CD1c-positive myeloid dendritic cell (primary cell): Measurements from ENCODE around the gene STRADA.

Experiments
- DNase-seq: peaks from one replicate; pipeline ENCODE4 v3.0.0-alpha.2; 2016; ENCODE audit errors: extremely low spot score

The STRADA gene

DNA sequence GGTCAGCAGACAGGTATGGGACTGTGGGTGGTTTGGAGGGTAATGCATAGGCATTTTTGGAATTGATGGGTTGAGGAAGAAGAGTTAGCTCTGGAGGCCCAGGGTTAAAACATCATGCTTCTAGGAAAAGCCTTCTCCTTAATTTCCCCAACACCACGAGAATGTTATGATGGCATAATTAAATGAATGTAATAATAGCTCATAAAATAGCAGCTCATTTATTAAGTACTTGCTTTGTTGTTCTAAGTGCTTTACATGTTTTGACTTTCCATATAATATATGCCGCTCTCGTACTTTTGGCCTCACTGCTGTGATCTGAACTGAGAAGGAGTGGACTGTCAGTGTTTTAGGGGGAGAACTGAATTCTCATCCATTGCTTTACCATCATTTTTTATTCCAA lies 56.0 kb downstream of the STRADA start:
- no peak for DNase-seq

DNA sequence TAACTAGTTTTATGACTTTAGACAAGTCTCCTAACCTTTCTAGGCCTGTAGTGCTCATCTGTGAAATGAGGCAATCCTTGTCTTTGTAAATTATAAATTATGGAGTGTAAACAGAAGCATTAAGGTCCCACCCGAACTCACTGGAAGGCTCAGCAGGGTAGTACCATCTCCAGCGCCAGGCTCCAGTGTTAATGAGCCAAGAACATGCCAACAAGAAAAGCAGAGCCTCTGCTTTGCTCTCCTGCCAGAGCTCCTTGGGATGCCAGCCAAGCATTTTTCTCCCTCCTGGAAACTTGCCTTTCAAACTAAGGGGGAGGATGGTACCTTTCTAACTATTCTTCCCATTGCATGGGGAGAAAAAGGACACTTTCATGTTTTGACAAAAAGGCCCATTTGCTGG lies 56.6 kb downstream of the STRADA start:
- DNase-seq = no peak

DNA sequence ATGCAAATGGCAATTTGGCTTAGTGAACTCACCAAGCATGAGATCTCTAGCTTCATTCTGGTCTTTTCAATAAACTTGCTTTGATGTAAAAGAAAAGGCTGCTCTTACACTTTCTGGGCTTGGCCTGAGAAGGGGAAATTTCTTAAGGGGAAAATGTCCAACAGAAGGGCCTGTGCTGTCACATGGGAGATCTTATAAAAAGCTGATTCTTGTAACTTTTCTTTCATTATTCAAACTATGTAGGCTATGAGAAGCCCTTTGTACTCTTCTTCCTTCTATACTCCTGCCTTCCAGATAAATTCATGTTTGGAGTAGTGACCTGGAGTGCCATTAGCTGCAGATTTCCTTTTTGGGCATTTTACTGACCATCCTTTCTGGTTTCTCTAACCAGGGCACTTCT lies 58.6 kb downstream of the STRADA start:
- no peak for DNase-seq

DNA sequence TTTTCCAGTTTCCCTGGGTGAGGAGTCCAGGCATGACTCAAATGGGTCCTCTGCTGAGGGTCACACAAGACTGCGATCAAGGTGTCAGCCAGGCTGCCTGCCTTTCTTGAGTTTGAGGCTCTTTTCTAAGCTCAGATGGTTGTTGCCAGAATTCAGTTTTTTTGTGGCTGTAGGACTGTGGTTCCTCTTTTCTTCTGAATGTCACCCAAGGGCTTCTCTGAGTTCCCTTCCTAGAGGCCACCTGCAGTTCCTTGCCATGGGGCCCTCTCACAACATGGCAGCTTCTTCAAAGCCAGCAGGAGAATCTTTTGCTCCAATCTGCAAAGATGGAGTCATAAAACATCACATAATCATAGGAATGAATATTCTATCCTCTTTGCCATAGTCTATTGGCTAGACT lies 59.2 kb downstream of the STRADA start:
- DNase-seq = peak; percentile 36

DNA sequence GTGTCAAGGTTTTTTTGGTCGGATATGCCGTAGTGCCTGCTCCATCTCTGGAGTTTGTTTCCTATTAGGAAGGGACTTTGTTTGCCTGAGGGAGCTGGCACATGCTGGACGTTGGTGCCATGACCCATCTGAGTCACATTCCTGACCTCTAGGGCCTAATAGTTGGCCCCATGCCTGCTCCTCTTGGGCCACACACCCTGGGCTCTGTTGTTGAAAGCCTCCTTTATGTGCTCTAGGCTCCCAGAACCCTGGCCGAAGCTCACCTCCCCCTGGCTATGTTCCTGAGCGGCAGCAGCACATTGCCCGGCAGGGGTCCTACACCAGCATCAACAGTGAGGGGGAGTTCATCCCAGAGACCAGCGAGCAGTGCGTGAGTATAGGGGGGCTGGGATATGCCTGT lies 60.1 kb downstream of the STRADA start:
- DNase-seq = no peak

DNA sequence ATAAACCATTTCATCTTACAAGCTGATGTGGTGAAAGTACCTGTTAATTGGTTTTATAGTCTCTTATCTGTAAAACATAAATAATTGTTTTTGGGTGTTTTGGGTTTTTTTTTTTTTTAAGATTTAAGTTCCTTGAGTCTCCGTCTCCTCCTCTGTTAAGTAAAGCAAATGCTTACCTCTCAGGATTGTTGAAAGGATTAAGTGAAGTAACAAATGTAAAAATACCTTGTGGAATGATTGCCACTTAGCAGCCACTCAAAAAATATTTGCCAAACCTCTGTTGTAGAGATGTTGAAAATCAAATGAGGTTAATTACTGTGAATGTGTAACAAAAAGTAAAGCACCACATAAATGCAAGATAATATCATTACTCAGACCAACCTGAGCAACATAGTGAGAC lies 60.9 kb downstream of the STRADA start:
- no peak for DNase-seq

DNA sequence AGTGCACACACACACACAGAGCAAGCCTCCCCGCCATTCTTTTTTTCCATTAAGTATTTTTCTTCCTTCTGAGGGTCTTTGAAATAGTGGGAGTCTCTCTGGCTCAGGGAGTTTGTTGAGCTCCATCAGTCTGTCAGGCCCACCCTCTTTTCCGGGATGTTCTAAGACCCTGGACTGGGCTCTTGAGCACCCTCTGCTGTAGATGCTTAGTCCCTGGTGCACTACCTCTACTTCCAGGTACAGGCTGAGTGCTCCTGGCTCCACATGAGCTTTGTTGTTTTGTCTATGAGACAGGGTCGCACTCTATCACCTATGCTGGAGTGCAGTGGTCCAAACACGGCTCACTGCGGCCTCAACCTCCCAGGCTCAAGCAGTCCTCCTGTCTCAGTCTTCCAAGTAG lies 62.4 kb downstream of the STRADA start:
- no peak for DNase-seq

DNA sequence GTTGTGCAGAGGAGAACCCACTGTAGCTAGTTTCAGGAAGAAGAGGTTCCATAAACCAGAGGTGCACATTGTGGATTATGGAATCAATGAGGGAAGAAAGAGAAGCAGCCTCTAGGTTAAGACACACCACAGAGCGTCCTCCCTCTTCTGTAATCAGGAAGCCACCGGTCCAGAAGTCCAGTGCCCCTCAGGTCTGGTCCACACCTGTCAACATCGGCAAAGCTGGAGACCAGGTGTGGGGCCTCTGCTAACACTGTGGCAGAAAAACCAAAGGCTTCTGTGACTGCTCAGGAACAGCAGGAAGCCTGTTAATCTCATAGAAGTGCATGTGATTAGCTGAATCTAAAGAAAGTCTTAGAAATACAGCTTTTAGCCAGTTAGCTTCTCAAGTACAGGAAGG lies 65.0 kb downstream of the STRADA start:
- DNase-seq = no peak

DNA sequence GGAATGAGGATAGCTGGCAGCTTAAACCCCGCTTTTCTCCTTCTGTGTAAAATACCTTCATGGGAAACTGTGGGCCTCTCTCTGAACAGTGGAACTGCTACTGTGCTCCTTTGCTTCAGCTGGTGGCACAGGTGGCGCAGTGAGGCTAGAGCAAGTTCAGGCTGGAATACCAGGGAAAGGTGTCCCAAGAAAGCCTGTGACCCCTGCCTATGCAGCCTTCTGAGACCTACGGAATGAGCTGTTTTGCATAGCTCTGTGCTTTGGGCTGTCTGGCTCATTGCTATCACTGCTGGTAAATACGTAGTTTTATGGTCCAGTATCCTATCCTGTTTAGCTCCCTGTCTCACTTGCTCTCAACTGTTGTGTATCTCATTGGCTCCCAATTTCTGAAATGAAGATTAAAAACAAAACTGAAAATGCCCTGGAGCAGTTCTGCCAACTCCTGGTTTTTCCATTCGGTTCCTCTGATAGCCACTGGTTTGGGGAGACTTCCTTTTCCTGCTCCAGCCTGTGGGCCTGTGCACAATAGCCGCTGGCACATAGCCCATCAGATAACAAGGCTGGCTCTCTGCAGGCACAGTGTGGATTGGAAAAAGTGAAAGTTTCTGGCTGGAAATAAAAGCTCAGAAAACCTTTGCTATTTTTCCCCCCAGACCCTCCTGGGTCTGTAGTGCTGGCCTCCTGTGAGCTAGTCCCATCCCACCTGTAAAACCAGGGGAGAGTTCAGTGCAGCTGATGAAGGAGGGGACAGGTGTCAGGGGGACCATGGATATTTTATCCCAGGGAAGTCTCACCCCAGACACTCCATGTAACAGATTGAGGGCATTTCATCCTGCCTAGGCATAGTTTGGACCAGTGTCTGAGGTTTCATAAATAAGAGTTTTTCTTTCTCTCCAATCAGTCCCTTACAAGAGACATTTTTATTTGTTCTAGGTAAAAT lies 65.7 kb downstream of the STRADA start:
- peak; percentile 36 for DNase-seq

DNA sequence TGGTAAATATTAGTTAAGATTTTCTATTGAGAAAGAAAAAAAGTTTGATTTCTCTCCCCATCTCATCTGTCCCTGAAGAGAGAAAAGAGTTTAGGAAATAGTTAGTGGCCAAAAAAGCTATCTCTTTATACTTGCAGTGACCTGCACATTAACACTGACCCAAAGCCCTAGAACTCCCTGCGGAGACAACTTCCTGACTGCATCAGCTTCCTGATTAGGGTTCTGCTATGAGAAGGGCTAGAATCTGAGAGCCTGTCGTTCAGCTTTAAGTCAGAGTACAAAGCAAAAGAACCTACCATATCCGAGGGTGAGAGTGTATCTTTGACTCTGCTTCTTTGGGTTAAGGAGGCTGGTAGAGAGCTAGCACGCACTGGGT lies 66.4 kb downstream of the STRADA start:
- DNase-seq = no peak

DNA sequence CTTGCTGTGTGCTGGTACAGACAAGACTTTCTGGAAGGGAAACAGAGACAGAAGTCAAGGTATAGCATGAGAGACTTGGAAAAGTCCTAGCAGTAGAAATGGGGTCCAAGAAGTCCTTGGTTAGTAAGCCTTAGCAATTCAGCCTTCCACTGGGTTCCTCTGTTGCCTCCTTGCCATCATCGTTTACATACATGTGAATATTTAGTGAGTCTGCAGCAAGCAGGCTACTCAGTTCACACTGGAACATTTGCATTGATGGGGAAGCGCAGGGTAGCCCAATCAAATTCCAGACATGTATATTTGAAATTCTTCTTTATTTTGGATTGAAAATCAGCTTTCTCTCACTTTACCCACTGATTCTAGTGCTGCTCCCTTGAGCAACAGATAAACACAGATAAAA lies 68.7 kb downstream of the STRADA start:
- DNase-seq = no peak

DNA sequence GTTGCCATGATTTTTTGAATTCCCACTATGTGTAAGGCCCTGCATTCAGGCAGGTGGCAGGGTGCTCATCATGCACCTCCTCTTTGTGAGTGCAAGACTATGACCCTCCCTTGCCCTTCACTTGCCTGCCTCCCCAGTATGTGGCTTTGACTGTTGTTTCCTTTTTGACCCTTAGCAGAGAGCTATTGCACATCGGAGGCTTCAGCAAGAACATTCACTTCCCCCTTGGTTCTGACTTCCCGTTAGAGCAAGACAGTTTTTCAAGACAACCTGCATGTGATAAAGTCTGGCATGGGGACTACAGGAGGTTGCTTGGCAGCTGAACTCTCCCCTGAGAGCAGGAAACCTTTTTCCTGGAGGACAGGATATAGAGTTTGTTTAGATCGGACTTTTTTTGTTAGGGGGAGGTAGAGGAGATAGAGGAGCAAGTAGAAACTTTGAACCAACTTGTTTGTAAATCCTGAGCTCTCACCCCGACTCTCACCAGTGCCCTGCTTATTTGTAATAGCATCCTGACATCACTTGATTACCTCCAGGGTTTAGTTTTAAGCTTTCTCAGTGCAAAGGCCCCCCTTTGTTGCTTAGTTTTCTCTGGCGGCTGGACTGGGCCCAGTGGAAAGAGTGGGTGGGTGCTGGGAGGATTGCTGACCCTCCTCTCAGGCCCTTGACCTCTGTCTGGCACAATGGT lies 75.9 kb downstream of the STRADA start:
- peak; percentile 83 for DNase-seq

DNA sequence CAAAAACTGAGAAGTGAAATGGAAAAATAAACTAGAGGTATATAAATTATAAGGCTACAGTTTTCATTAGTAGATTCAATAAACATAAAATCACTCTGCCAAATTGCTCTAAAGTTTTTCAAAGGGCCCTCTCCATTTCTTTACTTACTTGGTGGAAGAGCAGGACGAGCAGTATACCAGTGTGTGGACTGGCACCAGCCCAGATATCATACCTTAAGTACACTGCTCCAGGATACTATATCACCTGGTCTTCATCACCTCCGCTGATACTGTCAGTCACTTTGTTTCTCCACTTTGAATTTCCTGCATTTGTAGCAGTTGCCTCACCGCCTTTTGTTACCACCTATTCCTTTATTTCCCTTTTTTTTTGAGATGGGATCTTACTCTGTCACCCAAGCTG lies 81.7 kb downstream of the STRADA start:
- DNase-seq = no peak

DNA sequence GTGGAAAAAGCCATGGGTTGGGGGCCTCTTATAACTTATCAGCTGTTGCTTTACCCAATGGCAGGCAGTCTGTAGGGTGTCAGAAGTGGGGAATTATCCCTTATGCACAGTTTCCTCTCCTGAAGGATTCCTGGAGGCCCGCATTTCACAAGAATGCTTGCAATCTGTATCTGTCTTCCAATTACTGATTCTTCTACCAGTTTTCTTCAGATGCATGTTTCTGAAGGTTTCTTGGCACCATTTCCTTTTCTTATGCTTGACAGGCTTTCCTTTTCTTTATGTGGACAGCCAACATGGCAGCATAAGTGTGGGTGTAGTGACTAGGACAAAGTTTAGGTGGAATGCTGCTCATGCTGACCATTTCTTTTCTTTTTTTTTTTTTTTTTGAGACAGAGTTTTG lies 83.2 kb downstream of the STRADA start:
- no peak for DNase-seq

DNA sequence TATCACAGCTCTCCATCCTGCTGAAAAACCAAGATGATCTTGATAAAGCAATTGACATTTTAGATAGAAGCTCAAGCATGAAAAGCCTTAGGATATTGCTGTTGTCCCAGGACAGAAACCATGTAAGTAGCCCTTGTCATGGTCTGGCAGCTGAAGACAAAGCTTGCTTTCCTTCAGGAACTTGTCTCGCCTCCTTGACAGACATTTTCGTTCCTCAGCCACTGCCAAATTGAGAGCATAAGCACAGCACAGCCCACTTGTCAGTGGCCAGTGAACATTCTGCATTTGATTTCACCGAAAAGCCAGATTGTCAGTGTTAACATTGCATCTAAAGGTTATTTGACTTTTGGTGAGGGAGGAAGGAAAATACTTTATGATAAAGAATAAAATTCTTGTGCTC lies 83.8 kb downstream of the STRADA start:
- no peak for DNase-seq

DNA sequence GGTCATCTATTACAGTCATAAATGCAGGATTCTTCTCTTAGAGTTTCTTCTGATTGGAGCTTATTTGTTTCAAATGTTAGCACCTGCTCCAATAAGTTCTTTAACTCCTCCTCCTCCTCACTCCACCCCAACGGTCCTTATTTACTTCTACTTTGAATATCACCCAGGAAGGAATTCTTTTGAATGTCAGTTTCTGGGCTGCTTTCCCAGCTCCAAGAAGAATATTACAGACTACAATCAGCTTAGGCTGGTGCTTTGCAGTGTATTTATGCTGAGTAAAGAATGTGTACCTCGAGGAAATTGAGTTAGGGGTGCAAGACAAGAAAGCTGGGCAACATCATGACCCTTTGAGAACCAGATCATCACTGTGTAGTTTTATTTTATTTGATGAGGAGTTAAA lies 88.5 kb downstream of the STRADA start:
- DNase-seq = no peak
